ENCODE measurements around the gene SARDH. TPM values are rescaled to one million over a fixed set of nuclear protein-coding genes. Genes with fewer than 3 reads are reported as not detected.

Gene SARDH
- total RNA-seq, 1 experiment from 2014 or later: 5.6 TPM

GRCh38 chr9:133640580-133641395, 97.4 kb downstream of the SARDH start:
- no peaks in the 10 kb centered on the region for H3K9me2 ChIP-seq (ENCODE audit: insufficient read depth)
- intact Hi-C loops (cut with micrococcal nuclease): no loop called here

More at GRCh38 chr9:133640580-133641395, 97.4 kb downstream of the SARDH start:
- ChIA-PET CTCF (no interaction called here), RAD21 (ENCODE audit: low non-redundant PET in 1 of 2, low total read pairs in 2 of 2, uncharacterized antibody in 2 of 2, unreplicated experiment in 2 of 2) (no interaction called here), POLR2A (no interaction called here)
- Histone ChIP-seq H3K79me2 (ENCODE audit: insufficient read depth, low read length) (no peaks in the 10 kb centered on the region), H3K9ac (ENCODE audit: low read length) (no peak overlapping the region), H3K36me3 (ENCODE audit: control insufficient read depth in 1 of 2, insufficient read depth in 2 of 2, low read length in 2 of 2) (no peaks in the 10 kb centered on the region), H4K20me1 (ENCODE audit: insufficient read depth) (no peaks in the 10 kb centered on the region), H3K4me1 (ENCODE audit: control insufficient read depth in 1 of 2, insufficient read depth in 2 of 2, low read length in 2 of 2) (no peaks in the 10 kb centered on the region), H3K27ac (ENCODE audit: low read depth, low read length) (no peak overlapping the region), H3K4me3 (replicated peaks in 1 of 2; ENCODE audit: low read depth in 1 of 2, low read length in 2 of 2) (no peak overlapping the region), H2AFZ (ENCODE audit: low read depth, low read length, poor library complexity, severe bottlenecking) (no peak overlapping the region), H3K27me3 (ENCODE audit: insufficient read depth, low read length) (peaks cover 5% of the 10 kb centered on the region; the same call in 1 of the 2 replicates), H3K4me2 (ENCODE audit: low read length) (no peak overlapping the region), H3K9me3 (ENCODE audit: control insufficient read depth in 1 of 2, insufficient read depth in 1 of 2, low read depth in 1 of 2, low read length in 2 of 2) (no peaks in the 10 kb centered on the region)
- ATAC-seq (no peak), DNase-seq (ENCODE audit: low read depth, low spot score) (no peak)
- no TSS peak for BruUV-seq (replicated peaks)
- TF ChIP-seq MAX (IDR thresholded peaks at IDR 0.05) (no peak), ZFX (IDR thresholded peaks at IDR 0.05) (no peak), ZNF274 (IDR thresholded peaks at IDR 0.05; ENCODE audit: low read depth, low read length) (no peak), CBX3 (IDR thresholded peaks at IDR 0.05; ENCODE audit: low read depth) (no peak), SIN3A (IDR thresholded peaks at IDR 0.05; ENCODE audit: low read depth) (no peak), CTCF (IDR thresholded peaks at IDR 0.05 in 2 of 3, conservative IDR thresholded peaks at IDR 0.05 in 1 of 3; ENCODE audit: borderline replicate concordance in 1 of 3, insufficient read depth in 1 of 3, low read depth in 2 of 3, low read length in 2 of 3) (no peak), ZBTB33 (IDR thresholded peaks at IDR 0.05; ENCODE audit: extremely low read depth, insufficient replicate concordance, low read length) (no peak), ATF3 (IDR thresholded peaks at IDR 0.05) (no peak), YY1 (IDR thresholded peaks at IDR 0.05; ENCODE audit: extremely low read depth, insufficient replicate concordance, low read depth, low read length) (no peak), EZH2 (IDR thresholded peaks at IDR 0.05) (no peak), CEBPB (IDR thresholded peaks at IDR 0.05; ENCODE audit: low read depth) (no peak), REST (IDR thresholded peaks at IDR 0.05; ENCODE audit: low read depth) (no peak)

All from HCT116 (cell line).